B cell (primary cell): ENCODE data around the gene CALD1. TPM values are rescaled to one million over a fixed set of nuclear protein-coding genes. Genes with fewer than 3 reads are reported as not detected.

Experiments used
- ATAC-seq: fragments of 200-7000 bp; cut with Tn5 transposase; one replicate; pipeline ENCODE4 v1.10.0; 2021; ENCODE audit warnings: low read depth, mild to moderate bottlenecking, moderate number of reproducible peaks, moderate library complexity
- CTCF ChIA-PET: fragments of 350-600 bp; sonication (Branson Sonifier 250); formaldehyde crosslinking; loops from one replicate; lab custom pipeline; 2021; ENCODE audit warnings: antibody characterized with exemption, inconsistent platforms; lab: Charles Lee
- POLR2A ChIA-PET: fragments of 350-600 bp; sonication (Branson Sonifier 250); formaldehyde crosslinking; loops from one replicate; lab custom pipeline; 2021; ENCODE audit warnings: antibody characterized with exemption; lab: Charles Lee
- DNase-seq: peaks from one replicate; pipeline ENCODE4 v3.0.0; 2013
- H2AFZ ChIP-seq: 2 replicates; pipeline ENCODE4 v1.6.1; 2012; ENCODE audit warnings: mild to moderate bottlenecking, low read depth, low read length; ENCODE audit not compliant: insufficient read depth, poor library complexity, severe bottlenecking
- H3K27ac ChIP-seq, 2 donors: 1 replicate in 1 of 2; 2 replicates in 1 of 2; pipeline ENCODE4 v1.5.1; 2012 to 2013; ENCODE audit warnings: low read length in 2 of 2, mild to moderate bottlenecking in 2 of 2, moderate library complexity in 1 of 2
- H3K27me3 ChIP-seq, 4 experiments: fragments of 200-600 bp in 1 of 4; sonication (generic) in 1 of 4; replicated peaks in 1 of 4; 1 replicate in 2 of 4; 2 replicates in 2 of 4; pipeline versions ENCODE4 v1.6.1 to v1.7.0; 2013 to 2016; ENCODE audit warnings: low read length in 3 of 4, mild to moderate bottlenecking in 2 of 4, mixed read lengths in 1 of 4, moderate library complexity in 1 of 4; ENCODE audit not compliant: insufficient read depth in 4 of 4, control insufficient read depth in 3 of 4; ENCODE audit errors: control extremely low read depth in 1 of 4
- H3K36me3 ChIP-seq, 2 experiments: replicated peaks in 1 of 2; 1 replicate in 1 of 2; 2 replicates in 1 of 2; pipeline versions ENCODE4 v1.6.1 to v1.7.1; 2013; ENCODE audit warnings: low read length in 1 of 2; ENCODE audit not compliant: insufficient read depth in 2 of 2, control insufficient read depth in 1 of 2; ENCODE audit errors: control extremely low read depth in 1 of 2, extremely low read depth in 1 of 2
- H3K4me1 ChIP-seq, 2 donors: fragments of 200-600 bp in 1 of 2; sonication (generic) in 1 of 2; 1 replicate in 1 of 2; 2 replicates in 1 of 2; pipeline versions ENCODE4 v1.5.1 to v1.6.1; 2013 to 2017; ENCODE audit warnings: low read length in 2 of 2; ENCODE audit not compliant: control insufficient read depth in 2 of 2, insufficient read depth in 2 of 2
- H3K4me2 ChIP-seq: replicated peaks from 2 replicates; pipeline ENCODE3; 2012; ENCODE audit warnings: mild to moderate bottlenecking, low read depth, low read length; ENCODE audit not compliant: poor library complexity, severe bottlenecking
- H3K4me3 ChIP-seq, 5 experiments: fragments of 200-600 bp in 1 of 5; sonication (generic) in 1 of 5; 1 replicate in 3 of 5; 2 replicates in 2 of 5; pipeline versions ENCODE4 v1.5.1 to v1.7.0; 2011 to 2016; ENCODE audit warnings: low read length in 4 of 5, mild to moderate bottlenecking in 4 of 5, low read depth in 2 of 5, control low read depth in 1 of 5, moderate library complexity in 1 of 5; ENCODE audit not compliant: insufficient read depth in 1 of 5; ENCODE audit errors: control extremely low read depth in 1 of 5, extremely low read depth in 1 of 5
- H3K79me2 ChIP-seq: fragments of 200-600 bp; sonication (generic); one replicate; pipeline ENCODE4 v1.6.0; 2016; ENCODE audit warnings: low read length; ENCODE audit not compliant: control insufficient read depth, insufficient read depth
- H3K9ac ChIP-seq: fragments of 200-600 bp; sonication (generic); 2 replicates; pipeline ENCODE4 v1.6.1; 2017; ENCODE audit warnings: mild to moderate bottlenecking, low read length, moderate library complexity
- H3K9me3 ChIP-seq, 3 donors: one replicate each; pipeline versions ENCODE4 v1.6.1 to v1.7.1; 2013; ENCODE audit warnings: low read length in 2 of 3; ENCODE audit not compliant: control insufficient read depth in 2 of 3, insufficient read depth in 1 of 3; ENCODE audit errors: control extremely low read depth in 1 of 3
- H4K20me1 ChIP-seq: 2 replicates; pipeline ENCODE4 v1.6.0; 2012; ENCODE audit warnings: mild to moderate bottlenecking, low read length; ENCODE audit not compliant: insufficient read depth, control insufficient read depth, poor library complexity, severe bottlenecking
- H3K27ac Mint-ChIP-seq: one replicate; pipeline ENCODE4 v1.8.0; 2021; ENCODE audit warnings: mixed read lengths
- H3K27me3 Mint-ChIP-seq: one replicate; pipeline ENCODE4 v1.8.0; 2021; ENCODE audit warnings: mixed read lengths
- H3K4me1 Mint-ChIP-seq: one replicate; pipeline ENCODE4 v1.8.0; 2021; ENCODE audit warnings: mixed read lengths
- H3K4me3 Mint-ChIP-seq: one replicate; pipeline ENCODE4 v1.8.0; 2021; ENCODE audit warnings: mixed read lengths
- H3K9me3 Mint-ChIP-seq: one replicate; pipeline ENCODE4 v1.8.0; 2022; ENCODE audit warnings: mixed read lengths; ENCODE audit not compliant: insufficient read depth
- CTCF ChIP-seq: fragments of 200-600 bp; IDR thresholded peaks from one replicate; pipeline ENCODE4 v1.8.0; 2022; ENCODE audit warnings: antibody characterized with exemption, mild to moderate bottlenecking
- EZH2 ChIP-seq: IDR thresholded peaks from 2 replicates; pipeline ENCODE4 v1.6.1; 2012; ENCODE audit warnings: borderline replicate concordance, low read depth, mild to moderate bottlenecking, moderate library complexity, low read length; ENCODE audit not compliant: insufficient read depth, poor library complexity, severe bottlenecking
- WGBS: methylation state at CpG from one replicate; pipeline ENCODE4 v1.1.5; 2013; ENCODE audit warnings: missing lambda C conversion rate; ENCODE audit not compliant: insufficient coverage; 5-methylcytosine and 5-hydroxymethylcytosine counted together
- intact Hi-C: fragments of 100-400 bp; cut with micrococcal nuclease; formaldehyde crosslinking; loops from one replicate; pipeline ENCODE4 v1.10.0; 2022
- polyA plus RNA-seq: library from polyadenylated mRNA; depleted of rRNA; stranded (reverse); fragments of >200 nt; gene quantifications from 2 replicates; pipeline ENCODE4 v1.2.3, GENCODE V29; 2012
- total RNA-seq, 2 donors: library from RNA; stranded (reverse); fragments of 120-200 nt in 1 of 2; gene quantifications; 1 replicate in 1 of 2; 2 replicates in 1 of 2; pipeline versions ENCODE4 v1.2.3 to v1.2.4, GENCODE V29; 2013 to 2022

CALD1 gene
- total and polyA plus RNA-seq, 2 donors (not counting 1 experiment from before 2014, with no cell fraction given): 0.18 to 0.69 TPM

GRCh38 chr7:134788191-134788590, 8.8 kb downstream of the CALD1 start:
- Histone ChIP-seq H3K9ac (no peak overlapping the region), H4K20me1 (no peaks in the 10 kb centered on the region), H3K79me2 (no peaks in the 10 kb centered on the region), H3K36me3 (no peaks in the 10 kb centered on the region), H3K4me3 (no peak overlapping the region), H2AFZ (no peak overlapping the region), H3K4me1 (peaks cover 1 to 2% of the 10 kb centered on the region in 2 donors), H3K27ac (no peak overlapping the region), H3K27me3 (peaks cover 0 to 2% (median 0%) of the 10 kb centered on the region in 4 experiments), H3K9me3 (no peaks in the 10 kb centered on the region), H3K4me2 (no peak overlapping the region)
- CTCF ChIA-PET: no interaction called here
- Mint-ChIP-seq H3K9me3 (no peaks in the 10 kb centered on the region), H3K4me1 (no peaks in the 10 kb centered on the region), H3K4me3 (no peak overlapping the region), H3K27me3 (peaks cover 12% of the 10 kb centered on the region), H3K27ac (no peak overlapping the region)
- DNase-seq (no peak), ATAC-seq (no peak)
- TF ChIP-seq CTCF: no peak
- TF ChIP-seq EZH2: no peak
- intact Hi-C loops: no loop called here
- POLR2A ChIA-PET: interaction anchor here (0.6 kb wide), 1 partner anchor 24 kb away, joined by 4 read pairs; no protein-coding TSS in a partner anchor
- no CpG with 5 or more reads among the region's 2 CpGs for WGBS

- no peaks in the 10 kb centered on the region for H3K4me1 ChIP-seq
- ATAC-seq: no peak
- no peaks in the 10 kb centered on the region for H3K79me2 ChIP-seq
- H3K9ac ChIP-seq: no peak overlapping the region
- no peak overlapping the region for H3K27ac ChIP-seq
- H3K9me3 Mint-ChIP-seq: no peaks in the 10 kb centered on the region
- intact Hi-C loops: no loop called here
- DNase-seq: no peak
- no peak overlapping the region for H3K4me3 Mint-ChIP-seq
- H3K27me3 Mint-ChIP-seq: peaks cover 12% of the 10 kb centered on the region
- H3K4me1 Mint-ChIP-seq: no peaks in the 10 kb centered on the region
- H4K20me1 ChIP-seq: no peaks in the 10 kb centered on the region
- H2AFZ ChIP-seq: no peak overlapping the region
- TF ChIP-seq CTCF: no peak
- no peak for TF ChIP-seq EZH2
- H3K9me3 ChIP-seq: no peaks in the 10 kb centered on the region
- POLR2A ChIA-PET: interaction anchor here (1.1 kb wide), 1 partner anchor 23 kb away, joined by 5 read pairs; no protein-coding TSS in a partner anchor
- H3K4me2 ChIP-seq: no peak overlapping the region
- H3K4me3 ChIP-seq: no peak overlapping the region
- H3K27me3 ChIP-seq: peaks cover 0 to 2% (median 0%) of the 10 kb centered on the region in 4 experiments
- H3K27ac Mint-ChIP-seq: no peak overlapping the region
- H3K36me3 ChIP-seq: no peaks in the 10 kb centered on the region
- CTCF ChIA-PET: no interaction called here
- WGBS: 94% methylated on average over 2 of the region's 2 CpGs
Measured at GRCh38 chr7:134789967-134790685, 10.7 kb downstream of the CALD1 start.
